DLD1 (cell line): ENCODE measurements around the gene SMS.
"Not testable (repeated sequence)": the region's sequence is repeated elsewhere in the genome, so short reads cannot be mapped to it uniquely, and the experiment has no call there.

Experiments used
- in situ Hi-C: cut with HindIII; loops from 2 replicates; pipeline ENCODE4 v1.10.0; 2017; ENCODE audit warnings: low sequenced_read_pairs

SMS gene

DNA sequence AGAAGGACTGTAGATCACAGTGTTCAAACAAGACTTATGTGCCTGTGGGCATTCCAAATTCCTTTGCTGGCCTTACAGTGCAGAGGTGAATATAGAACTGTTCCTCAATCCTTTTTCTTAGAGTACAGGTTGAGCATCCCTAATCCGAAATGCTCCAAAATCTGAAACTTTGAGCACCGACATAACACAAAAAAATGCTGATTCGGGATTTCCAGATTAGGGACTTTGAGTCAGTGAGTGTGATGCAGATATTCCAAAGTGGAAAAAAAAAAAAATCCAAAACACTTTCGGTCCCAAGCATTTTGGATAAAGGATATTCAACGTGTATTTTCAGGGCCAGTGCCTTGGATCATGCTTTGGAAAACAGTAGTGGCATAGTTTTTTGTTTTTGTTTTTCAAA is 9.2 kb downstream of the SMS start:
- in situ Hi-C loops: no loop called here

DNA sequence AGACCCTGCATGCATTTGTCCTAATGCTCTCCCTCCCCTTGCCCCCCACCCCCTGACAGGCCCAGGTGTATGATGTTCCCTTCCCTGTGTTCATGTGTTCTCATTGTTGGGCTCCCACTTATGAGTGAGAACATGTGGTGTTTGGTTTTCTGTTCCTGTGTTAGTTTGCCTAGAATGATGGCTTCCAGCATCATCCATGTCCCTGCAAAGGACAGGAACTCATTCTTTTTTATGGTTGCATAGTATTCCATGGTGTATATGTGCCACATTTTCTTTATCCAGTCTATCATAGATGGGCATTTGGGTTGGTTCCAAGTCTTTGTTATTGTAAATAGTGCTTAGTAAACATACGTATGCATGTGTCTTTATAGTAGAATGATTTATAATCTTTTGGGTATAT is 10.0 kb downstream of the SMS start:
- in situ Hi-C loops: not testable (repeated sequence)

DNA sequence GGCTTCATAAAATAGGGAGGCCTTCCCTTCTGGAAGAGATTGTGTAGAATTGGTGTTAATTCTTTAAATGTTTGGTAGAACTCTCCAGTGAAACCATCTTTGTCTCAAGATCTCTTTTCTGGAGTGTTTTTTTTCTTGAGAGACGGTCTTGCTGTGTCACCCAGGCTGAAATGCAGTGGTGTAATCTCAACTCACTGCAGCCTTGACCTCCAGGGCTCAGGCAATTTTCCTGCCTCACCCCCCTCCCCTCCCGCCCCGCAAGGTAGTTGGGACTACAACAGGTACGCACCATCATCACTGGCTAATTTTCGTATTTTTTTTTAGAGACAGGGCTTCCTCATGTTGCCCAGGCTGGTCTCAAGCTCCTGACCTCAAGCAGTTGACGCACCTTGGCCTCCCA is 12.1 kb downstream of the SMS start:
- in situ Hi-C loops: no loop called here

DNA sequence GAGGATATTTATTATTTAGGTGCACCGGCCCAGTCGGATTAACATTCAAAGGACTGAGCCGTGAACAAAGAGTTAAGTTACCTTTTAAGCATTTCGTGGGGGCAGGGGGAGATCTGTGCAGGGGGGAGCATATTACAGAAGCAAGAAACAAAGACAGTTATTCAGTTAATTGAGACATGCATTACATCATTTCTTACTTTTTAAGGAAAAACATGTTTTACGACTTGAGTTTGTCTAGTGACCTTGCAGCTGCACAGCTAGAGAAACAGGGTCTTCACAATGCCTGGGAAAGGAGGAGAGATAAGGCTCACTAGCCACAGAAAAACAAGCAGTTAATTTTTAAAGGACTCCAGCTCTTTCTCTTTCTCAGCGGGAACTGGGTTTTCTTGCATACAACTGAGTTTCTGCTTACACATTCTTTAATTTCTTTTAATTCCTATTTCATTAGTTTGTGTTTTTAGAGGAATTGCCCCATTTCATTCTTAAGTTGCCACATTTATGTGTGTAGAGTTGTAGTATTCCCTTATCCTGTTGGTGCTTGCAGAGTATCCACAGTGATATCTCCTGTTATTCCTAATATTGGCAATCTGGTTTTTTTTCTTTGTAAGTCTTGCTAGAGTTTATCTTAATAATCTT is 12.8 kb downstream of the SMS start:
- in situ Hi-C loops: not testable (repeated sequence)

DNA sequence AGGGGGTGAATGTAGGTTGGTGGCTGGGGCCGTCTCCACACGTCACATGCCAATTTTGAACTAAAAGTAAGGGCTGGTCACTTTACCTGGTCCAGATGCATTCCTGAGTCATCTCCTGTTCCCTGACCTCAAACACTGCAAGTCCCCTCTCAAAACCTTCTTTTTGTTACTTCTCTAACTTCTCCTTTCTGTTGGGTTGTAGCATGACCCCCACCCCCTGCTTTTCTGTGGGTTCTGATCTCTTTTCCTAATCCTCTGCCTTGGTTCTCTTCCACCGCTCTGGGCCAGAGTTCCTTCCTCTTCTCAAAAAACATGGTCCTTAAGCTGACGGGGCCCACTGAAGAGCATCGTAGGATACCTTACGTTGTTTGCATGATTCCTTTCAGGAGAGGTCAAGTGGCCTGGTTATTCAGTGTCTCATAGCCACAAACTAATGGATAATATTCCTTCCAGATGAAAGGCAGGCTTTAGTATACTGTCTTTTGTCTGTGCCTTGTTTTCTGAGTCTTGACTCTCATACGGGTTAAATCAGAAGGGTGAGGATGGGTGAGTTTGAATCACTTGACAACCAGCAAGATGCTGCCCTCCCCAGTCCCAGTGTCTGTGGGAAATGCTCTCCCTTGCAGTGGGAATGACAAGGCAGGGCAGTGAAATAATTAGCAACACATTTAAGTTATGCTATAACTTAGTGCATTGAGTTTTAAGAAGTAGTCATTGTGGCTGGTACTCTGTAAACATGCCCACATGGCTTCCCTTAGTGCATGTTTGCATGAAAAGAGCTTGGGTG is 15.1 kb downstream of the SMS start:
- in situ Hi-C loops: no loop called here

DNA sequence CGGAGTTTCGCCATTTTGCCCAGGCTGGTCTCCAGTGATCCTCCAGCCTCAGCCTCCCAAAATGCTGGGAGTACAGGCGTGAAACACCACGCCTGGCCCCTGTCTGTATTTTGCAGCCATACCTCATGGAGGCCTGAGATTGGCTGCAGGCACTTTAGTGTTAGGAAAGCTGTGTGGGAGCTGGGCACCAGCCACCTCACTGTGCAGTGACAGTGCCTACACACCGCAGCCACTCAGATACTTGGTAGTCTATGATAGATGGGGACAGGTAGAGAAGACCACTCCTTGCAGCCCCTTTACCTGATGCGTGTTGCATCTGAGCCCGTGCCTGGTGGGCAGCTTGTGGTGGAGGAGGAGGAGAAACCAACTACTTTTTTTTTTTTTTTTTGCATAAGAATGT is 16.3 kb downstream of the SMS start:
- in situ Hi-C loops: no loop called here

DNA sequence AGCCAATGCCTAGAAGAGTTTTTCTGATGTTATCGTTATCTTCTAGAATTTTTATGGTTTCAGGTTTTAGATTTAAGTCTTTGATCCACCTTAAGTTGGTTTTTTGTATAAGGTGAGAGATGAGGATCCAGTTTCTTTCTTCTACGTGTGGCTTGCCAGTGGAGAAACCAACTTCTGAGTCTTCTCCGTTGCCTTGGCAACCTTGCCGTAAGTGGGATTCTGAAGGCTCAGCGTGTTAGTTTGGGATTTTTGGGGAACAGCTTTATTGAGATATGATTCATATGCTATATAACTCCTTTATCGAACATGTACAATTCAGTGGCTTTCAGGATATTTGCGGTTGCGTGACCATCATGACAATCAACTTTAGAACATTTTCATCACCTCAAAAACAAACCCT is 17.7 kb downstream of the SMS start:
- in situ Hi-C loops: no loop called here

DNA sequence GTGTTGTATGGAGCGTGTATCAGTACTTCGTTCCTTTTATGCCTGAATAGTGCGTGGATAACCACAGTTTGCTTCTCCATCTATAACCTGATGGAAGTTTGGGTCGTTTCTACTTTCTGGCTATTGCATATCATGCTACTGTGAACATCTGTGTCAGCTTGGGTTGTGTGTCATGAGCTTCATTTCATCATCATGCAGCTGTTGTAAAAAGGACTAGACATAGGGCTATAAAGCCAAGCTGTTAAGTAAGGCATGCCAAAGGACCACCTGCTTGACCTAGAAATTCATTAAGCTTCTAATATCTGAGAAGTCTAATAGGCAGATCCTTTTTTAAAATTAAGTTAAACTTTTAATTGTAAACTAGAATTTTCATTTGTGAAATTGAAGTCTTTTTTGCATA is 18.4 kb downstream of the SMS start:
- in situ Hi-C loops: no loop called here

DNA sequence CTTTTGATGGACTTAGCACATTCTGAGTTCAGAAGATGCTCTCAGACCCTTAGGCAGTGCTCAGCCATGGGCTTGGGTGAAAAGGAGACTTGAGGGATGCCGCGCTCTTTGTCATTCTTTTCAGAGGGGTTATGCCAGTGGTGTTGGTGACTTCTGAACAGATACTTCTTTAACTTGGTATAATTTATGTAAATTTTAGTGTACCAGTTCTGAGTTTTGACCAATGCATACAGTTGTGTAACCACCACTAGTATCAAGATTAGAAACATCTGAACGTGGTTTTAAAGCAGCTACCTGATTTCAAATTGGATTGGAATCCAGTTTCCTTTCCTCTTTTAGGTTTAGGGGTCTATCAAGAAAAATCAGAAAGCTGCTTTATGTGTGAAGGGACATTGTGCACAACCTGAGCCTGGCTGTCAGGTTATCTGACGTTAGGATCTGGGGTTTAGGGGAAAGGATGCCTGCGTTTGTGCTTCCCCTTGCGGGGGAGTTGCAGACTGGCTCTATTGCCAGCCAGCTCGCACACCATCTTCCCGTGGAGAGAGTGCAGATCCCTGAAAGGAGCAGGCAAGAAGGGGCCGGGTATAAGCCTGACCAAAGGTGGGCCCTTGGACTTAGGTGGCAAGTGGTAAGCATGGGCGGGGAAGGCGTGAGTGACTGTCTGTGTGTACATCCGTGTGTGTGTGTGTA is 19.0 kb downstream of the SMS start:
- in situ Hi-C loops: no loop called here

DNA sequence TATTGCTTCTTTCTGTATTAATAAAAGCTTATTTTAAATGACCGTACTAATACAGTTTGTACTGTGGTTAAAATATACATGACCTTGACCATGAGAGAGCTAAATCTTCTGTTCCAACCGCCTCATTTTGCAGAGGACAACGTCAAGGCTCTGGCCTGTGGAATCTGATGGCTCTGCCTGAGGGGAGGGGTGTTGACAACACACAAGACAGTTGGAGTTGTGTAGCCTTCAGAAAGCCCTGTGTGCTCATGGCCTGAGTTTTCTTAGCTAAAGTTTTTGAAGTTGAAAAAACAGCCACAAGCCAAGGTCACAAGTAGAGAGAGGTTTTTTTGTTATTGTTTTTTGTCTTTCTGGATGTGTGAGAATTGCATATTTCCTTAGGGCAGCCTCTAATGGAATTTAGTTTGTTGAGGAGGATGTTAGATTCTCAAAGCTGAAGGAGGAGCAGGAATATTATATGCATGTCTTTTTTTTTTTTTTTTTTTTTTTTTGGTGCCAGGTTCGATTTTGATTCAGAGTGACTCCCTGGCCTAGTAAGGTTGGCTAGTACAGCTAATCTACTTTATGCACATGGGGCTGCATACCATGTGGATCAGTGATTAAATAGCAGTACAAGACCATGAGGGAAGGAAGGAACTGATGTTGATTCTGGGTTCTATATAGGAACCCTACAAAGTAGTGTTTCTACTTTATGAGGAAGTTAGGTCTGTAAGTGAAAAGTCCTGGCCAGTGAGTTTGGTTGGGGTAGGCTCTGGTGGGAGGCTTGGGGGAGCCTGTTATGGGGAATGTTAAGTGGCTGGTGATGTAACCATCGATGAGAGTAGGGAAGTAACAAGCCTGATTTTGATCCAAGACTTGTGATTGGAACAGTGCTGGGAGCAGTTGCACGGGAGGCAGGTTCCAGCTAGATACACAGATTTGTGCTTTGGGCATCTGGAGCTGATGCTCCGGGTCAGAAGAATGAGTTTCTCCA is 20.3 kb downstream of the SMS start:
- in situ Hi-C loops: no loop called here

DNA sequence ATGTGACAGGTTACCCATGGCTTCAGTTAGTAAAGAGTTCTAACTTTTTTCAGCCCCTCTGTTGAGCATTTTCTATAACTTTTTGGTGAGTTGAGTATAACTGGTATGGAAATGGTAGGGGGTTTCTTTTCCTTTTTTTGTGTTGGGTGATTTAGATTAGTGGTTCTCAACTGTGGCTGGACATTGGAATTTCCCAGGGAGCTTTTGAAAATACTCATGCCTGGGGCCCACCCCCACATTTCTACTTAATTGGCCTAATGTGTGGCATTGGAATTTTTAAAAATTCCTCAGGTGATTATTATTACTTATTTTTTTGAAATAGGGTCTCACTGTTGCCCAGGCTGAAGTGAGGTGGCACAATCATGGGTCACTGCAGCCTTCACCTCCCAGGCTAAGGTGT is 21.9 kb downstream of the SMS start:
- in situ Hi-C loops: no loop called here

DNA sequence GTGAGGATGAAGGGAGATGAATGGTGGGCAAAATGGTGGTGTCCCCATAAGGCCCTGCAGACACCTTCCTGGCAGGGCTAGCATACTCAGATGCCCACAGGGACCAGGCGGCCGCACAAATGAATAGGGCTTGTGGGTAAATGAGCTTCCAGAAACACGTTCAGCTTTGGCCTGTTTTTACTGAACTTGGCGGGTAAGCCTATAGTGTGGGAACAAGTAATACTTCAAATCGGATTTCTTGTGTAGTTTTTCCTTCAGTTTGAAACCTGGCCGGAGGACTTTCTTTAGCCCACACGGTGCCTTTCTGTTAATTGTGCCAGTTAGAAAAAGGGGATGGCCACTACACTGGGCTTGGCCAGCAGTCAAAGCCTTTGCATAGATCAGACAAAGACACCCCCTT is 22.8 kb downstream of the SMS start:
- in situ Hi-C loops: no loop called here

DNA sequence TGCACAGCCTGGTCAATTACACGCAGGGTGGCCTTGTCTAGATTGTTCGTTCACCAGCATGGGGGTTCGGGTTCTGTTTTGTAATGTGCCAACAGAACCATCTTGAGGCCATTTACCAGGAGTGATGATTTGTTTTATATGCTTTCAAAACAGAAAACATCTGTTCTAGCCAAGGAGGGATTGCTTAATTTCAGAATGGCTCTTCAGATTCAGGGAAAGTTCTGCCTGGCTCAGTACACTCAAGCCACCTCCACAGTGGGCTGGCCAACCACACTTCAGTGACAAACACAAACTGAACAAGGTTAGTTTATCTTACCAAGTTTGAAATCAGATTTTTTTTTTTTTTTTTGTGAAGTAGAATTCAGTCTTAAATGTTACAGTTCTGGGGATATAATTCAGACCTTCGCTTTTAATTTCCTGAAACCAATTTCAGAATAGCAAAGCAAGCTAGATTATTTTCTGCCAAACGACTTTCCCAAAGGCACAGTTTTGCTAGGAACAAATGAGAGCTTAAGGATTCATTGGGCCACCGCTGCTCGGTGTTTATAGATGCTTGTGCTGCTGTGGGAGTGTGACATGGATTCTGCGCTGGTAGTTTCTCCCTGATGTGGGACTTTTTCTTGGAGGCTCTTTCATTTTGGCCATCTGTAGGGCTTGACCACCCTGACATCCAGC is 23.4 kb downstream of the SMS start:
- in situ Hi-C loops: no loop called here

DNA sequence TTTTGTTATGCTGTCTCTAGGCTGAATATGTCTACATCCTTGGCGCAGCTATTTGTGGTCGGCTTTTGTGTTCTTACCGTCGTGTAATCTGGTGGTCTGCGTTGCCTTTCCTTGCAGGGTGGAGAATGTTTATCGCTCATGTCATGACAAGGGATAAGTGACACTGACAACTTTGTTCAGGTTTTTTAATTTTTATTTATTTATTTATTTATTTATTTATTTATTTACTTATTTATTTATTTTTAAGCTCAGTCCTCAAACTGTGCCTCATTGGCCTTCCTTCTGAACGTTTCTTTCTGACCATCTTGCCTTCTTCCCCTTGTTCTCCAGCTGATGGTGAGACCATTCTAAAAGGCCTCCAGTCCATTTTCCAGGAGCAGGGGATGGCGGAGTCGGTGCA is 26.4 kb downstream of the SMS start:
- in situ Hi-C loops: no loop called here

DNA sequence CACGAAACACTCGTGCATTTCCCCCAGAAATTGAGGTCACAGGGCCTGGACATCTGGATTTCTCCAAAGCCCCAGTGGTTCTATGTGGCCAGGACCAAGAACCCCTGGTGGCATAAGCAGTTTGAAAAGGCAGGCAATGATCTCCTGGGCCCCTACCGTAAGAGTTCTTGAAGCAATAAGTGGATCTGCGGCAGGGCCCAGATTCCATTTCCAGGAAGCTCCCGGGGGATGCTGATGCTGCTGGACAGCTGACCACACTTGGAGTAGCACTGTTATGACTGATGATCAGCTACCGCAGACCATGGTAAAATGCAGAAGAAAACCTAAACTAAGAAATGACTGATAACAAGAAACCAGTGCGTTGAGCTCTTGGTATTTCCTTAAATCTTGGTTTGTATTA is 27.8 kb downstream of the SMS start:
- in situ Hi-C loops: no loop called here

DNA sequence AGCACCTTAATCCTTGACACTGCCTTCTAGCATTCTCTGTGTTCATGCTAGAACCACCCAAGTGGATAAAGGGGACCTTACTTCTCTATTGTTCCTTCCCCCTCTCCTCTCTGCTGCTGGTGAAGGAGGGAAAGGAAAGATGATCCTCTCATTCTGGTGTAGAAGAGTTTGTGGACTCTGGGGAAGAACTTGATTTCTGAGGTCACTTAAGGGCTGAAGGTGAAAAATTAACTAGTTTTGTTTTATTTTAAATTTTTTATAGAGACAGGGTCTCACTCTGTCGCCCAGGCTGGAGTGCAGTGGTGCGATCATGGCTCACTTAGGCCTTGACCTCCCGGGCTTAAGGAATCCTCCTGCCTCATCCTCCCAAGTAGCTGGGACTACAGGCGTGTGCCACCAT is 29.8 kb downstream of the SMS start:
- in situ Hi-C loops: no loop called here

DNA sequence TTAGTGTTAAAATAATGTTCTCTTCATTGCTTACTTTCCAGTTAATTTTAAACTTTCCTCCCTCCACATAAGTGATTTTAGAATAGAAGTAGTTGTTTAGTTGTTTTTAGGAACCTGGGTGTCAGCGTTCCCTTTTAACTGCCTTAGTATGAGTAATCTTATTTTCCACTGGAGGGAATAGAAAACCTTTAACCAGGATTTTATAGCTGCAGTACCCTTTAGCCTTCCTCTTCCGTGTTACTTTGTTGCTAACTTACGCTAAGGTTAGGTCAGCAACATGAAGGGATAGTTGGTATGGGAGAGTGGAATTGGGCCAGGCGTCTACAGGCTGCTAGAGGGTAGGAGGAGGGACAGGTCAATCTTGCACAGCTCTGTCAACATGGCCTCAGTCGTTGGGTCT is 31.5 kb downstream of the SMS start:
- in situ Hi-C loops: no loop called here

DNA sequence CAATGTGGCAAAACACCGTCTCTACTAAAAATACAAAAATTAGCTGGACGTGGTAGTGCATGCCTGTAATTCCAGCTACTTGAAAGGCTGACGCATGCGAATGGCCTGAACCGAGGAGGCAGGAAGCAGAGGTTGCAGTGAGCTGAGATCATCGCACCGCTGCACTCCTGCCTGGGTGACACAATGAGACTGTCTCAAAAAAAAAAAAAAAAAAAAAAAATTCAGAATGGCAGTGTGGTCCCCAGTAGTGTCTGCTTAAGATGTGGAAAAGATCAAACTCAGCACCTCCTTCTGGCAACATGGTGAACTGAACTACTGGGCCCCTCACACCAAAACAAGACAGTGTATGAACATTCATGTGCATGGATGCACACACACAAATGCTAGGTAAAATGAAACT is 32.2 kb downstream of the SMS start:
- in situ Hi-C loops: no loop called here

DNA sequence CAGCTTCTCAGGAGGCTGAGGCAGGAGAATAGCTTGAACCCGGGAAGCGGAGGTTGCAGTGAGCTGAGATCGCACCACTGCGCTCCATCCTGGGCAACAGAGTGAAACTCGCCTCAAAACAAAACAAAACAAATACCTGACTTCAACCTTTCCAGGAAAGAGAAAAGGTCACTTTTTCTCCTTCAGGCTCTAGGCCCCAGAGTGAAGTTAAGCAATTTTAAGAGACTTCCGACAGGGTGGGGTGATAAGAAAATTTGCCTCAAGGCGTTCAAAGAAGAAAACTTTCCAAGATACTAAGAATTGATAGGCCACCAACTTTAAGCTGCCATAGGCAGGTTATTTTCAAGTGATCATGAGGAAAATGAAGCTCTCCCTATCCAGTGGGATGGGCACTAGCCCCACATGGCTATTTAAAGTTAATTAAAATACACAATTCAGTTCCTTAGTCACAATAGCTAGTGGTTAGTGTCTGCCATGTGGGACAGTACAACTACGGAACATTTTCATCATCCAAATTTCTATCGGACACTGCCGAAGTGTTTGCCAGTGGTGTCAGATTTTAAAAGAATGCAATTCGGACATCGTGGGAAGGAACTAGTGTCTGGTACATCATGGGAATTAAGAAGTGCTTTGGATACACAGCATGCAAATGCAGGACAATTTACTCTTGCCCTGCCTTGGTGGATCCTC is 33.0 kb downstream of the SMS start:
- in situ Hi-C loops: no loop called here

DNA sequence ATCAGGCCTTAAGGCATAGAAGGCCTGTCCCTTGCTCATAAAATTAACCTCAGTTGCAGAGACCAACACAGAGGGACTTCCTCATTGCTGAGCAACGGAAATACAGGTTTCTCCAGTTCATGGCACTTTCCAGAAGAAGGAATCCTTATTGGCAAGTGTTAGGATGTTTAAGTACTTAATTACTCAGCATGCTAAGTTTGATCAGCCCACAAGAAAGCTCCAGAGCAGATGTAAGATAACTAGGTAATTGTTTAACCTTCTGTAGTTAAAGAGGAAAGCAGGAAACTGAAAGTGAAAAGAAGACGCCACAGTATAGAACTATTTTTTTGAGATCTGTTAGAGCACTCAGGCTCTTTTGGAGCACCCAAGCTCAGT is 33.5 kb downstream of the SMS start:
- in situ Hi-C loops: no loop called here
